IPS DF 19.7 (cell line): ENCODE data around the gene CDH13.

ENCODE experiments used
- DNase-seq: peaks from one replicate; pipeline ENCODE4 v3.0.0-alpha.2; 2013; ENCODE audit warnings: low read depth, low spot score

CDH13 gene

DNA sequence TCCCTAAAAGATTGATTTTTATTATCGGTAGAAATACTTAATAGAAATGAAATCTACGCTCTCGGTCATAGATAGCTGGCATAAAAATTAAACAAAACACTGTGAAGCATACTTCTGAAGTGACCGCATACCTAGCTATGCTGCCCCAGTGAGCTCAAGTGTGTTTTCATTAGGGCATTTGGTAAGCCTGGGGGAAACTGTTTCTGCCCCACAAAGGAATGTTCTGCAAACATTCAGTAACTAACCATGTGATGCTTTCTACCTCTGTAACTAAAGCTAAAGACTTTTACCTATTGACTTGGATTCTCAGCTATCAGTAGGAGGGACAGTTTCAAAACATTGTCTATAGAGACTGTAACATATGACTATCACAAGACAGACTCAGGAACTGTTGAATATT is 1087.5 kb downstream of the CDH13 start:
- no peak for DNase-seq

- DNase-seq, result no peak
Observed at GRCh38 chr16:83715217-83715920, 1088.6 kb downstream of the CDH13 start.

- peak; percentile 20 for DNase-seq
Observed at GRCh38 chr16:83717308-83717707, 1090.5 kb downstream of the CDH13 start.

DNA sequence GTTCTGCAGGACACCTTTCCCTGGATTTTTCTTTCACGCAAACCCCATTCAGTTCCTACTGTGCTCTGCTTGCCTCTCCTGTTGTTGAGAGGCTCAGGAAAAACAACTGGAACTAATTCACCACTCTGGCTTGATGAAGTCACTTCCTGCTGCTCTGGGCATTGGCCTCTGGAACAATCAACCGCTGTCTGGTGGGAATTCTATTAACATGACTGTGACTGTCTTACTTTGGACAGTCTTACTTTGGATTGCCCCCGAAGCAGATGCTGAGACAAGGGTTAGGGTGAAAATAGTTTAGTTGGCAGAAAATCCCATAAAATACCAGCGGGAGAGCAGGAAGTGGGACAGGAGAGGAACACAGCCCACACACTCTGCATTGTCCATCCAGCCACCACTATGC is 1091.0 kb downstream of the CDH13 start:
- DNase-seq, result no peak

- no peak for DNase-seq
Observed at GRCh38 chr16:83720213-83720612, 1093.4 kb downstream of the CDH13 start.

DNA sequence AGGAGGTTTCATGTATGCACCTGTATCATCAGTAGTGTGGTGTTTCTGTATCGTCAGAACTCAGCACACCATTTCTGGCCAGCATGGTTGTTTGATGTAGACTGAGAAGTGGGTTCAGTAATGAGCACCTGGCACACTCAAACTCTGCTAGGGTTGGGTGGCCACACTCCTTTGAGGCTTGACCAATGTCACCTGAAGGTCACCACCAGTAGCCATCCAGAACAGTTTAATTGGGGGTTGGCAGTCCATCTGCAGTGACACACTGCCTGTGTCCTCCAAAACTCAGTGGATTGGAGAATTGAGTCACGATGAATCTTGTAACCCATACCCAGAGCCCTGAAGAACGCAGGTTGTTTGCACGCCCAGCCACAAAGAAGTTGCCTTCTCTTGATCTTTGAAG is 1094.2 kb downstream of the CDH13 start:
- DNase-seq, result no peak

- no peak for DNase-seq
Observed at GRCh38 chr16:83721676-83722075, 1094.9 kb downstream of the CDH13 start.

- DNase-seq, result no peak
Observed at GRCh38 chr16:83722456-83723183, 1095.9 kb downstream of the CDH13 start.

DNA sequence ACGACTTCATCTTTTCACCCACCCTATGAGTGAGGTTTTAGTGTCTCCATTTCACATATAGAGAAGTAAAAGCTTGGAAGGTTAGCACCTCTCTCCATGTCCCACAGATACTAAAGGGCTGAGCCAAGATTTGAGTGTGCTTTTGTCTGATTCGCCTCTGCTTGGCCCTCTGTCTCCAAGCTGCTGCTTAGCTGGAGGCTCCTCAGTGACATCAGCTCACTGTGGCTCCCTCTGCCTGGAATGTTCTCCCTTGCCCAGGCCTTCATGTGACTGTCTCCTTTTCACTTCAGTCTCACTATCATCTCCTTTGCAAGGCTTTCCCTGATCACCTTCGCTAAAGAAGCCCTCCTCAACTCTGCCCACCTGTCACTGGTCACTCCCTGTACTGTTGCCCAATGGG is 1096.5 kb downstream of the CDH13 start:
- DNase-seq, result no peak

DNA sequence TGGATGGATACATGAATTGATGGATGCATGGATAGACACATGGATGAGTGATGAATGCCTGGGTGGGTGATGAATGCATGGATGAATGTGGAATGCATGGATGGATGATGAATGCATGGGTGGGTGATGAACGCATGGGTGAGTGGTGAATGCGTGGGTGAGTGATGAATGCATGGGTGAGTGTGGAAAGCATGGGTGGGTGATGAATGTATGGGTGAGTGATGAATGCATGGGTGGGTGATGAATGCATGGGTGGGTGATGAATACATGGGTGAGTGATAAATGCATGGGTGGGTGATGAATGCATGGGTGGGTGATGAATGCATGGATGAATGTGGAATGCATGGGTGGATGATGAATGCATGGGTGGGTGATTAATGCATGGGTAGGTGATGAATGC is 1097.1 kb downstream of the CDH13 start:
- no peak for DNase-seq

GRCh38 chr16:83724585-83724984 is 1097.8 kb downstream of the CDH13 start:
- no peak for DNase-seq

DNA sequence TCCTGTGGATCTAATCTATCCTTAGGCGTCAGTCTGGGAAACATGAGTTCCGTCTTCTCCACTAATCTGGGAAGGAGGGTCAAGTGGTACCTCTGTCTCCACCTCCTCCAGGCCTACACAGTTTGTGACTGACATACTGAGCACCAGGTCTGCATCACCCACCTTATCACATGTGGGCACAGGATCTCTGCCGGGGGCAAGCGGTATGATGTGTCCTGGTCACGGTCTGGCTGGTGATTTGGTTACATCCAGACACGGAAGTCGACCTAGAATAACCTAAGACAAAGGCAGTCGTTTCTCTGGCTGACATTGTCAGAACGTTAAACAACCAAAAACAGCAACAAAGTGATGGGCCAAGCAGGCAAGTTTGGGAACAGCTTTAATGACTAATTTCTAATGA is 1098.5 kb downstream of the CDH13 start:
- no peak for DNase-seq

GRCh38 chr16:83727018-83727417 is 1100.2 kb downstream of the CDH13 start:
- DNase-seq, result no peak

DNA sequence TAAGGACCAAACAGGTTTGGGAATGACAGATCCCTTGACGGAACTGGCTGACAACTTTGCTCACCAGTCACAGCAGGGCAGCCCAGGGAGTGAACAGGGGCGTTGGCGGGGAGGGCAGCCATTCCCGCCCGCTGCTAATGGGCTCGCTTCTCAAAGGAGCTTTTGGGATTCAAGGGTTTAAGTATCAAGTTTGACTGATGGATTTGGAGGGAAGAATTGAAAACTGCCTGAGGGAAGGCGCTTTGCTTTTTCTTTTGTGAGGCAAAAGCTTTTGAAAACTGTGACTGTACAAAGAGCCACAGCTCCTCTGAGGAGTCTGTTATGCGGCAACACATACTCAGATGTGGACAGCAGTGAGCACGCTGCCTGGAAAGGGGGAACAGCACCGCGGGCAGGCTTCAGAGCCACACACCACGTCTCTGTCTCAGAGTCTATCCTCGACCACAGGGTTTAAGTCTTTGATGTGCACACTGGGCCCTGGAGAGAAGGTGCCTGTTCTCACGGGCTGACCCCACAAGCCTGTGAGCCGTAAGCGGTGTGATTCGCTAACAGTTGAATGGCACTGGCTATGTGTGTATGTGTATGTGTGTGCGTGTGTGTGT is 1101.1 kb downstream of the CDH13 start:
- DNase-seq, result no peak

GRCh38 chr16:83728492-83728891 is 1101.7 kb downstream of the CDH13 start:
- no peak for DNase-seq

DNA sequence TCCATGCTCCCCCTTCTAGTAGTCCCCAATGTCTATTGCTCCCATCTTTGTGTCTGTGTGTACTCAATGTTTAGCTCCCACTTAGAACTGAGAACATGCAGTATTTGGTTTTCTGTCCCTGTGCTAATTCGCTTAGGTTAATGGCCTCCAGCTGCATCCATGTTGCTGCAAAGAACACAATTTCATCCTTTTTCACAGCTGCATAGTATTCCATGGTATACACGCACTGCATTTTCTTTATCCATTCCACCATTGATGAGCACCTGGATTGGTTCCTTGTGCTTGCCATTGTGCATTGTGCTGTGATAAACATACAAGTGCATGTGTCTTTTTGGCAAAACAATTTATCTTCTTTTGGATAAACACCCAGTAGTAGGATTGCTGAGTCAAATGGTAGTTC is 1104.0 kb downstream of the CDH13 start:
- no peak for DNase-seq

- DNase-seq, result no peak
Observed at GRCh38 chr16:83732536-83732935, 1105.8 kb downstream of the CDH13 start.

GRCh38 chr16:83733301-83733700 is 1106.5 kb downstream of the CDH13 start:
- DNase-seq, result no peak

GRCh38 chr16:83734136-83734535 is 1107.4 kb downstream of the CDH13 start:
- no peak for DNase-seq

GRCh38 chr16:83737729-83738354 is 1111.1 kb downstream of the CDH13 start:
- no peak for DNase-seq

GRCh38 chr16:83738923-83739503 is 1112.2 kb downstream of the CDH13 start:
- no peak for DNase-seq
